ENCODE measurements around the gene NEK4. TPM values are rescaled to one million over a fixed set of nuclear protein-coding genes. Genes with fewer than 3 reads are reported as not detected.
"Not testable (repeated sequence)": the region's sequence is repeated elsewhere in the genome, so short reads cannot be mapped to it uniquely, and the experiment has no call there.

Gene NEK4
- total RNA-seq, 1 donor from 2014 or later = 25.1 TPM

- intact Hi-C loops (cut with micrococcal nuclease) = loop anchor here (10.0 kb wide), 3 partner anchors 573 to 1297 kb away; partner anchors contain the start of genes DCP1A, MANF and TKT
These were observed 89.1 kb downstream of the NEK4 start for GRCh38 chr3:52681596-52681995.

GRCh38 chr3:52679811-52680210 lies 90.9 kb downstream of the NEK4 start:
- intact Hi-C loops (cut with micrococcal nuclease) = loop anchor here (10.0 kb wide), 3 partner anchors 575 to 1295 kb away; partner anchors contain the start of genes DCP1A, MANF and TKT

GRCh38 chr3:52679199-52679538 lies 91.6 kb downstream of the NEK4 start:
- intact Hi-C loops (cut with micrococcal nuclease) = no loop called here

- intact Hi-C loops (cut with micrococcal nuclease) = no loop called here
These were observed 92.2 kb downstream of the NEK4 start for GRCh38 chr3:52678265-52679198.

- intact Hi-C loops (cut with micrococcal nuclease) = not testable (repeated sequence)
These were observed 94.5 kb downstream of the NEK4 start for GRCh38 chr3:52676201-52676600.

- intact Hi-C loops (cut with micrococcal nuclease) = loop anchor here (1.0 kb wide), 1 partner anchor 14 kb away; the partner anchor contains the start of gene PBRM1
These were observed 99.1 kb downstream of the NEK4 start for GRCh38 chr3:52671676-52672075.

GRCh38 chr3:52670621-52671521 lies 99.9 kb downstream of the NEK4 start:
- intact Hi-C loops (cut with micrococcal nuclease) = loop anchor here (1.0 kb wide), 1 partner anchor 14 kb away; the partner anchor contains the start of gene PBRM1

GRCh38 chr3:52663098-52663497 lies 107.6 kb downstream of the NEK4 start:
- intact Hi-C loops (cut with micrococcal nuclease) = no loop called here

- intact Hi-C loops (cut with micrococcal nuclease) = no loop called here
These were observed 110.7 kb downstream of the NEK4 start for GRCh38 chr3:52660046-52660445.

Other genes with a start within 250 kb of the NEK4 start
- gene NT5DC2, start 237.1 kb downstream of the NEK4 start, total RNA-seq = 14.3 and 21.6 TPM in 2 replicates
- 5.0 and 5.1 TPM in 2 replicates for gene UQCC5, start 234.3 kb downstream of the NEK4 start, total RNA-seq
- 88.6 and 91.7 TPM in 2 replicates for gene PBRM1, start 85.0 kb downstream of the NEK4 start, total RNA-seq
- 105 and 113 TPM in 2 replicates for gene GNL3, start 84.9 kb downstream of the NEK4 start, total RNA-seq
- gene GLT8D1, start 65.1 kb downstream of the NEK4 start, total RNA-seq = 46.6 and 51.8 TPM in 2 replicates
- gene SPCS1, start 64.8 kb downstream of the NEK4 start, total RNA-seq = 97.5 and 100 TPM in 2 replicates
- not detected in 2 replicates for gene ITIH1, start 6.7 kb upstream of the NEK4 start, total RNA-seq
- not detected in 2 replicates for gene ITIH3, start 23.9 kb upstream of the NEK4 start, total RNA-seq
- gene ITIH4, start 59.7 kb upstream of the NEK4 start, total RNA-seq = 15.2 and 15.6 TPM in 2 replicates
- gene MUSTN1, start 64.1 kb upstream of the NEK4 start, total RNA-seq = 0.59 and 3.0 TPM in 2 replicates
- 22.0 and 23.0 TPM in 2 replicates for gene STIMATE, start 126.6 kb upstream of the NEK4 start, total RNA-seq